Activated CD4-positive, alpha-beta T cell treated with anti-CD3 and anti-CD28 coated beads for 24 hours (primary cell): ENCODE data around the gene RUNX1.

Experiments
- DNase-seq, 2 donors: peaks; one replicate each; pipeline ENCODE4 v3.0.0-alpha.2; 2020; ENCODE audit warnings: low read depth in 2 of 2

RUNX1 gene

DNA sequence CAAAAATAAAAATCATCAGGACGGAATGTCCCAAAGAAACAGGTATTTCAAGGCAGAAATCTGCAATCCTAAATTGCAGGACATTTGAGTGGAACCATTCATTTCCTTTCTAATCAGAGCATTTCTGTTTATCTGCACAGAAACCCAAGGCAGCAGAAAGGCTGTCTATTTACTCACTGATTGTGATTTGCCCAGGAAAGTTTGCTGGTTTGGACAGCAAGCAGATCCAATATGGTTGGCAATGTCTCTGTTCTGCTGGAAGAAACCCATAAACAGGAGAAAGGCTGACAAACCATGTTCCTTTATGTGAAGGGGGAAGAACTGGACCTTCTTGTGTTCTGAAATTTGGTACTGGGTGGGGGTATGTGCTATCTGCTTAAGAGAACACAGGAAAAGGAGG, 260.2 kb downstream of the RUNX1 start:
- DNase-seq: no peak

- no peak for DNase-seq
Observed at GRCh38 chr21:34783815-34784214, 265.3 kb downstream of the RUNX1 start.

GRCh38 chr21:34782506-34783360, 266.4 kb downstream of the RUNX1 start:
- DNase-seq: no peak

DNA sequence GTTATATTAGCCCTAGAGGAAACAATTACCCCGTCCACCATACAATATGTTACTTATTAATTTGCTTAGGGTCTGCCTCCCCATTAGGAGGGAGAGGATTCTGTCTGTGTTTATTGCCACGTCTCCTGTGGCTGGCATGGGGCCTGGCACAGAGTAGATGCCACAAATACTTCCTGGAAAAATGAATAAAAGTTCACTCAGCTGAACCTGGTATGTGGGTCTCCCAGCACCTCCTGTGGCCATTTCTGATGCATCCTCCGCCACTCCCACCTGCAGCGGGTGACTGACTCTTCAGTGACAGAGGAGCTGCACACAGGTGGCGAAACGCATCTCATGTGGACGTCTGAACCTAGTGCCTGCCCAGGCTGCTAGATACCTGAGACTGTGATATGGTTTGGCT, 267.6 kb downstream of the RUNX1 start:
- no peak for DNase-seq

GRCh38 chr21:34779860-34780259, 269.2 kb downstream of the RUNX1 start:
- no peak for DNase-seq

GRCh38 chr21:34775793-34776192, 273.3 kb downstream of the RUNX1 start:
- no peak for DNase-seq

GRCh38 chr21:34774750-34775149, 274.4 kb downstream of the RUNX1 start:
- DNase-seq: no peak

DNA sequence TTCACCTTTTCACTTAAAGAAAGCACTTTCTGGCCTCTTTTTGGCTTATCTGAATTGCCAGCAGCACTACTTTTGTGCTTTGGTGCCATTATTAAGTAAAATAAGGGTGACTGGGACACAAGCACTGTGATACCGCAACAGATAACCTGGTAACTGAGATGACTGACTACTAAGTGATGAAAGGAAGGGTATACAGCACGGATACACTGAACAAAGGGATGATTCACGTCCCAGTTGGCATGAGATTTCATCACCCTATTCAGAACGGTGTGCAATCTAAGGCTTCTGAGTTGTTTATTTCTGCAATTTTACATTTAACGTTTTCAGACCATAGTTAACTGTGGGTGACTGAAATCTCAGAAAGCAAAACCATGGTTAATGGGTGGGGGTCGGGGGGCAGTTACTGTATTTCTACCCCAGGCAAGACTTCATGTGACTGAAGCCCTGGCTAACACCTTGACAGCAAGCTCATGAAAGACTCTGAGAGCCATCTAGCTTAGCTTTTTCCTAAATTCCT, 277.5 kb downstream of the RUNX1 start:
- DNase-seq: no peak

- DNase-seq: no peak
Observed at GRCh38 chr21:34770576-34770975, 278.5 kb downstream of the RUNX1 start.

GRCh38 chr21:34768326-34768725, 280.8 kb downstream of the RUNX1 start:
- no peak for DNase-seq

DNA sequence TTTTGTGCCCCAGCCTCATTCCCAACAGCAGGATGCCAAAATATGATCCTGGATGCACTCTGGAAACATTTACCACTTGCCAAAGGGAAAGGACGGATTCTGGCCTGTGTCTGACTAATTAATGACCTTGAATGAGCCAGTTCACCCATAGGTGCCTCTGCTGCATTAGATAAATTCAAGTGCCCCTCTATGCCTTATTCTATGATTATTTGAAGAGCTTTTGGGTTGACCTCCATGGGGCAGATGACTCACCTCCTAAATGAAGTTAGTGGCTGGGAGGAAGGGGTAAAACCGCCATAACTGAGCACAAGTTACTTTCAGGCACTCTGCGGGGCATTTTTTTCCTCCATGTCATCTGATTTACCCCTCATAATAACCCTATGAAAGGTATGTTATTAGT, 282.2 kb downstream of the RUNX1 start:
- no peak for DNase-seq

GRCh38 chr21:34765619-34766018, 283.5 kb downstream of the RUNX1 start:
- no peak for DNase-seq

GRCh38 chr21:34764715-34765284, 284.3 kb downstream of the RUNX1 start:
- DNase-seq: no peak

GRCh38 chr21:34762786-34763185, 286.3 kb downstream of the RUNX1 start:
- DNase-seq: no peak

- no peak for DNase-seq
Observed at GRCh38 chr21:34761758-34762330, 287.3 kb downstream of the RUNX1 start.

DNA sequence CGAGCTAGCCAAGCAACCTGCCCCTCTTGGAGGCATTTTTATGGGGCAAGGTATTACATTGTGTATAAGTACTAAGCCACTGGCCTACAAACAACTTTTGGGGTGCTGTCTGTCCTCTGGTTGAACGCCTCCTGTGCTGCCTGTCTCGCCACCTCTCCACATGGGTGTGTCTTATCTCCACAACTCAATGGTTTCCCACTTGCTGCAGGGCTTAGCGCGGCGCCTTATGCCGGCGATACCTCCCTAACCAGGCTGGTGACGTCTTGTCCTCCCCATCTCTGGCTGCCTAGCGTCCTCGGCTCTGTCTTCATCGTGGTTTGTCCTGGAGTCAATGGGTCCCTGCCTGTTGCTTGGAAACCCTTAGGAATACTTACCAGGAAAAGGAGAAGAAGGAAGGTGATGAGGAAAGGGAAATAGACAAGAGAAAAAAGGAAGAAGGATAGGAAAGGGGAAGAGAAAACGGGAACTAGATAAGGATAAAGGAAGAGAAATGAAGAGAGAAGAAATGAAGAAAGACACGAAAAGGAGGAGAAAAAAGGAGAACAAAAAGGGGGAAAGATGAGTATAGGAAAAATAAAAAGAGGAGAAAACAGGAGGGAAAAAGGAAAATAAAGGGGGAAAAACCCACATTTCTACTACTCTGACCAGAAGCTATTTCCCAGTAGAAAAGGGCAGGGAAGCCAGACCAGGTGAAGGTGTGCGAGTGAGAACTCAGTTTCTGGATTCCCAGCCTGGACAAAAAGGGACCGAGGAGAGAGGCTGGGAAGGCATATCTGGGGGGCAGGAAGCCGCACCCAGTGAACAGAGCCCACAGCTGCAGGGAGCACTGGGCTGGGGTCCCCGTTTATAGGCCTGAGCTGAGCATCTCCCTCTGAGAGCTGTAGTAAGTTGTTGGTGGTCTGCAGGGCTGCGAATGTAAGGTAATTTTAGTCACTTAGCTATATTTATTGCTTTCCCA, 294.1 kb downstream of the RUNX1 start:
- no peak for DNase-seq

- no peak for DNase-seq
Observed at GRCh38 chr21:34748862-34749261, 300.2 kb downstream of the RUNX1 start.

DNA sequence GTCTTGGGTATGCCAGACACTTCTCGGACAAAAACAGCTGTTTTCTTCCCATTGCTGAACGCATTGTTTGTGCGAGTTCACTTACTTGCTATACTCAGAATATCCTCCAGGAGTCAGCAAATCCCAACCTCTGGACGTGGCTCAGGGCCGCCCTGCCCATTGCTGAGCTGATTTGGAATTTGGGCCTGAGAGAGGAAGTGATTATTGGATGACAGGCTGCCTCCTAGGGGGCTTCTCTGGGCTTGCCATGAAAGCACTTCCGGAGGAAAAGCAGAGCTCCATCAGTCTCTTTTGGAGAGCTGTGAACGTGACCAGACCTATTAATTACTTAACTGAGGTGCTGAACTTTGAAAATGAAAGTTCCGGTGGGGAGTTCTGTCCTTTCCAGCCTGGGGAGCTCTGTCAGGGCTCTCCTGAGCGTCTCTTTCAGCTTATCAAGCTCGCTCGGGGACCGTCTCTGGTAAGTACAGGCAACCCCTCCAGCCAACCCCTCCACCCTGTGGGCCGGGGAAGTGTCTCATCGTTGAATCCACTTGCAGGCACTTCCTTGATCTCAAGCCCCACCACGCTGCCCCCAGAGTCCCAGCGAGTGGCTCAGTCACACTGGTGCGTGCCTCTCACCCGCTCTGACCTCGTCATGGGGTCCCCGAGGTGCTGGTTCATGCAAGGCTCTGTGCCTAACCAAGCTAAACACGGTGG, 303.4 kb downstream of the RUNX1 start:
- peak; percentile 34 to 46 for DNase-seq

GRCh38 chr21:34744801-34745200, 304.3 kb downstream of the RUNX1 start:
- no peak for DNase-seq

DNA sequence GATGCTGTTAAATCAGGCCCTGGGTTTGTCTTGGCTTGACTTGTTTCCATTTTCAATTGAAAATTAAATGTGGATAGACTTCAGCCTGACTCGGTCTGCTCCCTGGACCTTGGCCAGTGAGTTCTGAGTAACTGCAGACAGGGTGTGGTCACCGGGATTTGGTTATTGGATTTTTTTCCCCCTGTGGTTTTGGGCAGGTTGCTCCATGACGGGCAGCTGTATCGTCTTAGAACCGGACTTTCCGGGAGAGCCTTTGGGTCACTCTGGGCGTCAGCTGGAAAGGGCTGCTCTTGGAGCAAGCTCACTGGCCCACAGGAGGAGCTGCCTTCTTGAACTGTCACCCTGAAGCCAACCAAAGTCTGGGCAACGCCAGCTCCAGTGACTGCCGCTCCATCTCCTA, 305.3 kb downstream of the RUNX1 start:
- no peak for DNase-seq

DNA sequence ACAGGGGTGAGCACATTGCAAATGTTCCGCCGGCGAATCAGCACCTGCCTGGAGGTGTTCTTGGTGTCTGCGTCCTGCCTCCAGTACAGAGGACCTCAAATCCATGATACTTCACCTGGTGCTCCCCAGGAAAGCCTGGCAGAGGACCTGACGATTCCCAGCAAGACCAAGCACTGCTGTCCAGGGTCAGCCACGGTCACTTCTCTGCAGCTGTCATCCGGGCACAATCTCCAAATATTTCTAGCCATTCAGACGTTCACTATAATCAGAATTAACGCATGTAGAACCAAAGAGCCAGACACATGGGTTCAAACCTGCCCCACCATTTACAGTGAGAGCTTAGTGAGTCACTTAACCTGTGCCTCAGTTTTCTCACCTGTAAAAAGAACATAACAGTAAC, 305.8 kb downstream of the RUNX1 start:
- no peak for DNase-seq
